Activated CD8-positive, alpha-beta T cell treated with anti-CD3 and anti-CD28 coated beads, Interleukin-2, amount 10 ng/mL, durations not matched to agents 7 days and 5 days (primary cell): ENCODE results near the gene TMOD4. TPM values are rescaled to one million over a fixed set of nuclear protein-coding genes. Genes with fewer than 3 reads are reported as not detected.

Experiments
- ATAC-seq: fragments of 150-1000 bp; cut with Tn5 transposase; one replicate; pipeline ENCODE4 v1.10.0; 2021; ENCODE audit warnings: moderate library complexity
- CTCF ChIA-PET: fragments of 350-600 bp; sonication (Branson Sonifier 250); formaldehyde crosslinking; loops from one replicate; lab custom pipeline; 2021; ENCODE audit warnings: antibody characterized with exemption; lab: Charles Lee
- POLR2A ChIA-PET: fragments of 350-600 bp; sonication (Branson Sonifier 250); formaldehyde crosslinking; loops from one replicate; lab custom pipeline; 2021; ENCODE audit warnings: antibody characterized with exemption; lab: Charles Lee
- DNase-seq: peaks from one replicate; pipeline ENCODE4 v3.0.0-alpha.2; 2020
- H3K27ac Mint-ChIP-seq: one replicate; pipeline ENCODE4 v1.8.0; 2021; ENCODE audit warnings: mild to moderate bottlenecking, mixed read lengths
- H3K27me3 Mint-ChIP-seq: one replicate; pipeline ENCODE4 v1.8.0; 2021; ENCODE audit warnings: low read depth, mixed read lengths
- H3K36me3 Mint-ChIP-seq: one replicate; pipeline ENCODE4 v1.8.0; 2021; ENCODE audit warnings: low read depth, mixed read lengths
- H3K4me1 Mint-ChIP-seq: one replicate; pipeline ENCODE4 v1.8.0; 2021; ENCODE audit warnings: low read depth, mixed read lengths
- H3K4me3 Mint-ChIP-seq: one replicate; pipeline ENCODE4 v1.8.0; 2021; ENCODE audit warnings: mild to moderate bottlenecking, mixed read lengths
- H3K9me3 Mint-ChIP-seq: one replicate; pipeline ENCODE4 v1.8.0; 2022; ENCODE audit warnings: mixed read lengths; ENCODE audit not compliant: insufficient read depth
- total RNA-seq, 2 experiments: library from RNA; stranded (reverse); gene quantifications; one replicate each; pipeline ENCODE4 v1.2.3, GENCODE V29; 2021

TMOD4 gene
- total RNA-seq, 2 experiments from 2014 or later, result 2.2 to 3.4 TPM

DNA sequence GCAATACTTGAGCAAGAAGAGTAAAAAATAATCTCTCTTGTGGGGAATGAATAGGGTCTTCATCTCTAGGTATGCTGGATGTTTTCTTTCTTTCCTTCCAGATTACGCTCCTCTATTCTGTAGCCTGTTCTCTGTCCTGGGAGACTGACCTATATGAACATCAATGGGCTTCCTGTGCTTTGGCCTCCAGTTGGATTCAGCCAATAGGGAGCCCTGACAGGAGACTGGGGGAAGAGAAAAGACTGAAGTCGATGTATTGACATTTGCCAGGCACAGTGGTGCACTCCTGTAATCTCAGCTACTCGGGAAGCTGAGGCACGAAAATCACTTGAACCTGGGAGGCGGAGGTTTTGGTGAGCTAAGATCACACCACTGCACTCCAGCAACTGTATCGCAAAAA is 47.0 kb downstream of the TMOD4 start:
- CTCF ChIA-PET, result interaction anchor here (4.5 kb wide), 1 partner anchor 30 kb away, joined by 22 read pairs; no protein-coding TSS in a partner anchor
- H3K4me1 Mint-ChIP-seq, result peaks cover 16% of the 10 kb centered on the region
- H3K27me3 Mint-ChIP-seq, result peaks cover 3% of the 10 kb centered on the region
- ATAC-seq (no peak), DNase-seq (no peak)
- POLR2A ChIA-PET, result no interaction called here
- peaks cover 4% of the 10 kb centered on the region for H3K36me3 Mint-ChIP-seq
- no peaks in the 10 kb centered on the region for H3K9me3 Mint-ChIP-seq
- H3K4me3 Mint-ChIP-seq, result no peak overlapping the region
- H3K27ac Mint-ChIP-seq, result no peak overlapping the region

DNA sequence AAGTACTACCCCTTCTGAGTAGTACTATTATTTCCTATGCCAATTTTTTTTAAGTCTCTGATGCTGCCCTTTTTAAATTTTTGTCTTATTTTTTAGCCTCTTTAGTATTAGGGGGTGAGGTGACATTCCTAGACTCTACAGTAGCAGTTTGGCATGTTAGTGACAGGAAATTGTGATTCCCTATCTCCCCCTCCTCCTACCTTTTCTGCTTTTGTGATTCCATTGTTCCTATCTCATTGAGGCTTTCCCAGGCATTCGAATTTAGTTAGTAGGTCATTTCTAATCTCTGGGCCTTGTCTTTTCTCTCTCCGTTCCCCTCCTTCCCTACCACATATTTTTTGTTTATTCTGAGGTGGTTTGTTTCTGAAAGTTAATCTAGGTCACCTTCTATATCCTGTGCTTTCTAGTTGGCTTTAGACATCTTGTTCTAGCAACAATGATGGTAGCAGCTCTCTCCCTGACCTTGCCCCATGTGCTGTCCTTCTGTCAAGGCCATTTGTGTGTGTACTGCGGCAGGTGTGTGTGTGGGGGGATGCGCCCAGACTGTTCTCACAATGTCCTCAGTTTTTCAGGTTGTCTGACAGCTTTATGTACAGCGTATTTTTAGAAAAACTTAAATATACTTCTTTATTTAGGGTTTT is 50.9 kb downstream of the TMOD4 start:
- H3K9me3 Mint-ChIP-seq, result no peaks in the 10 kb centered on the region
- CTCF ChIA-PET, result interaction anchor here (1.6 kb wide), 1 partner anchor 25 kb away, joined by 4 read pairs; no protein-coding TSS in a partner anchor
- no peak overlapping the region for H3K27ac Mint-ChIP-seq
- ATAC-seq, result no peak
- H3K4me1 Mint-ChIP-seq, result no peaks in the 10 kb centered on the region
- DNase-seq, result no peak
- no peaks in the 10 kb centered on the region for H3K27me3 Mint-ChIP-seq
- no peak overlapping the region for H3K4me3 Mint-ChIP-seq
- no peaks in the 10 kb centered on the region for H3K36me3 Mint-ChIP-seq
- POLR2A ChIA-PET, result no interaction called here

Other genes with a start within 250 kb of the TMOD4 start
- gene SETDB1, start 249.6 kb downstream of the TMOD4 start, total RNA-seq, result 10 to 100 TPM; 58.5 to 59.3 TPM
- gene CERS2, start 201.1 kb downstream of the TMOD4 start, total RNA-seq, result 100 to 1,000 TPM; 149 to 150 TPM
- not detected for gene ANXA9, start 193.7 kb downstream of the TMOD4 start, total RNA-seq
- gene MINDY1, start 169.1 kb downstream of the TMOD4 start, total RNA-seq, result 1 to 10 TPM; 9.1 to 9.9 TPM
- gene PRUNE1, start 167.5 kb downstream of the TMOD4 start, total RNA-seq, result 10 to 100 TPM; 15.8 to 19.0 TPM
- 1 to 10 TPM; 1.1 to 1.8 TPM for gene BNIPL, start 139.4 kb downstream of the TMOD4 start, total RNA-seq
- gene C1orf56, start 128.2 kb downstream of the TMOD4 start, total RNA-seq, result 1 to 10 TPM; 1.3 TPM
- 100 to 1,000 TPM; 238 to 245 TPM for gene CDC42SE1, start 116.4 kb downstream of the TMOD4 start, total RNA-seq
- gene MLLT11, start 115.6 kb downstream of the TMOD4 start, total RNA-seq, result 1 to 10 TPM; 5.7 to 6.0 TPM
- 10 to 100 TPM; 32.7 to 34.4 TPM for gene GABPB2, start 105.2 kb downstream of the TMOD4 start, total RNA-seq
- gene SEMA6C, start 29.4 kb downstream of the TMOD4 start, total RNA-seq, result 1 to 10 TPM; 1.9 to 2.2 TPM
- 10 to 100 TPM; 18.5 to 20.0 TPM for gene TNFAIP8L2, start 19.3 kb downstream of the TMOD4 start, total RNA-seq
- 1 to 10 TPM; 3.7 to 4.3 TPM for gene LYSMD1, start 10.1 kb downstream of the TMOD4 start, total RNA-seq
- gene SCNM1, start 9.8 kb downstream of the TMOD4 start, total RNA-seq, result 10 to 100 TPM; 53.0 to 55.9 TPM
- 10 to 100 TPM; 59.8 to 61.7 TPM for gene VPS72, start 14.2 kb upstream of the TMOD4 start, total RNA-seq
- gene PIP5K1A, start 22.6 kb upstream of the TMOD4 start, total RNA-seq, result 10 to 100 TPM; 64.9 to 69.2 TPM
- gene PSMD4, start 78.8 kb upstream of the TMOD4 start, total RNA-seq, result 100 to 1,000 TPM; 194 to 210 TPM
- 10 to 100 TPM; 25.5 to 26.6 TPM for gene ZNF687, start 106.3 kb upstream of the TMOD4 start, total RNA-seq
- 10 to 100 TPM; 56.0 to 70.2 TPM for gene PI4KB, start 151.4 kb upstream of the TMOD4 start, total RNA-seq
- 10 to 100 TPM; 59.3 to 63.9 TPM for gene RFX5, start 171.3 kb upstream of the TMOD4 start, total RNA-seq
- gene SELENBP1, start 196.7 kb upstream of the TMOD4 start, total RNA-seq, result not detected
- gene PSMB4, start 223.6 kb upstream of the TMOD4 start, total RNA-seq, result 100 to 1,000 TPM; 292 to 303 TPM